ENCODE data around the gene KCNS3. TPM values are rescaled to one million over a fixed set of nuclear protein-coding genes. Genes with fewer than 3 reads are reported as not detected.

Gene KCNS3
- total RNA-seq, 1 donor from 2014 or later: 28.7 TPM

GRCh38 chr2:17972991-17973390, 94.5 kb downstream of the KCNS3 start:
- Histone ChIP-seq H3K27me3 (ENCODE audit: low read depth) (no peaks in the 10 kb centered on the region), H3K4me3 (no peak overlapping the region), H3K9me3 (no peaks in the 10 kb centered on the region), H3K36me3 (no peaks in the 10 kb centered on the region), H3K27ac (no peak overlapping the region), H3K4me1 (peaks cover 15% of the 10 kb centered on the region)
- intact Hi-C loops (cut with DNase I): no loop called here
- no peak for TF ChIP-seq CTCF (IDR thresholded peaks at IDR 0.05)
- ATAC-seq (no peak), DNase-seq (no peak)

GRCh38 chr2:17975401-17975800, 96.9 kb downstream of the KCNS3 start:
- H3K36me3 ChIP-seq: no peaks in the 10 kb centered on the region
- TF ChIP-seq CTCF (IDR thresholded peaks at IDR 0.05): no peak
- DNase-seq (no peak), ATAC-seq (no peak)
- no peaks in the 10 kb centered on the region for H3K27me3 ChIP-seq (ENCODE audit: low read depth)
- H3K4me3 ChIP-seq: no peak overlapping the region
- intact Hi-C loops (cut with DNase I): no loop called here
- no peak overlapping the region for H3K27ac ChIP-seq
- H3K4me1 ChIP-seq: peaks cover 15% of the 10 kb centered on the region
- H3K9me3 ChIP-seq: no peaks in the 10 kb centered on the region

- ATAC-seq (peak; percentile 83 to 91), DNase-seq (no peak)
- no peak overlapping the region for H3K4me3 ChIP-seq
- peaks cover 15% of the 10 kb centered on the region for H3K4me1 ChIP-seq
- H3K27me3 ChIP-seq (ENCODE audit: low read depth): no peaks in the 10 kb centered on the region
- no peak for TF ChIP-seq CTCF (IDR thresholded peaks at IDR 0.05)
- H3K9me3 ChIP-seq: no peaks in the 10 kb centered on the region
- H3K27ac ChIP-seq: peak overlapping the region; percentile 68
- intact Hi-C loops (cut with DNase I): no loop called here
- H3K36me3 ChIP-seq: no peaks in the 10 kb centered on the region
Observed at GRCh38 chr2:17976871-17977746, 98.6 kb downstream of the KCNS3 start.

GRCh38 chr2:17979707-17980106, 101.2 kb downstream of the KCNS3 start:
- no peak overlapping the region for H3K4me3 ChIP-seq
- no peak for TF ChIP-seq CTCF (IDR thresholded peaks at IDR 0.05)
- intact Hi-C loops (cut with DNase I): no loop called here
- no peak for DNase-seq
- no peaks in the 10 kb centered on the region for H3K36me3 ChIP-seq
- no peak for ATAC-seq
- no peak overlapping the region for H3K27ac ChIP-seq
- H3K27me3 ChIP-seq (ENCODE audit: low read depth): no peaks in the 10 kb centered on the region
- peaks cover 15% of the 10 kb centered on the region for H3K4me1 ChIP-seq
- no peaks in the 10 kb centered on the region for H3K9me3 ChIP-seq

- no peak for DNase-seq
- Histone ChIP-seq H3K36me3 (no peaks in the 10 kb centered on the region), H3K9me3 (no peaks in the 10 kb centered on the region), H3K4me3 (no peak overlapping the region), H3K27me3 (ENCODE audit: low read depth) (no peaks in the 10 kb centered on the region), H3K4me1 (peaks cover 9% of the 10 kb centered on the region), H3K27ac (no peak overlapping the region)
- no peak for TF ChIP-seq CTCF (IDR thresholded peaks at IDR 0.05)
- intact Hi-C loops (cut with DNase I): no loop called here
- no peak for ATAC-seq
Observed at GRCh38 chr2:17981936-17982335, 103.5 kb downstream of the KCNS3 start.

Other genes starting within 250 kb of the KCNS3 start
- gene SMC6, start 124.9 kb upstream of the KCNS3 start, total RNA-seq: 15.0 TPM
- gene GEN1, start 124.5 kb upstream of the KCNS3 start, total RNA-seq: 9.0 TPM
- not detected for gene MSGN1, start 62.2 kb upstream of the KCNS3 start, total RNA-seq